Measurements from ENCODE around the gene GDPD4.

GRCh38 chr11:77184136-77184860, 117.2 kb downstream of the GDPD4 start:
- TF ChIP-seq MXI1 (IDR thresholded peaks at IDR 0.05; ENCODE audit: low read depth, low read length) (no peak), CREM (IDR thresholded peaks at IDR 0.05; ENCODE audit: low read depth) (no peak), POLR2AphosphoS5 (IDR thresholded peaks at IDR 0.05; ENCODE audit: control insufficient read depth, insufficient read depth, low read depth, low read length) (no peak), HDAC1 (IDR thresholded peaks at IDR 0.05) (no peak)
